ENCODE measurements around the gene CDH5. TPM values are rescaled to one million over a fixed set of nuclear protein-coding genes. Genes with fewer than 3 reads are reported as not detected.
A peak's percentile ranks its signal among the peaks of the same experiment; 100 is the strongest.
"Not testable (repeated sequence)": the region's sequence is repeated elsewhere in the genome, so short reads cannot be mapped to it uniquely, and the experiment has no call there.

Gene CDH5
- total RNA-seq (2014; rRNA removed; shearing (Covaris generic)), result not detected in 2 replicates

DNA sequence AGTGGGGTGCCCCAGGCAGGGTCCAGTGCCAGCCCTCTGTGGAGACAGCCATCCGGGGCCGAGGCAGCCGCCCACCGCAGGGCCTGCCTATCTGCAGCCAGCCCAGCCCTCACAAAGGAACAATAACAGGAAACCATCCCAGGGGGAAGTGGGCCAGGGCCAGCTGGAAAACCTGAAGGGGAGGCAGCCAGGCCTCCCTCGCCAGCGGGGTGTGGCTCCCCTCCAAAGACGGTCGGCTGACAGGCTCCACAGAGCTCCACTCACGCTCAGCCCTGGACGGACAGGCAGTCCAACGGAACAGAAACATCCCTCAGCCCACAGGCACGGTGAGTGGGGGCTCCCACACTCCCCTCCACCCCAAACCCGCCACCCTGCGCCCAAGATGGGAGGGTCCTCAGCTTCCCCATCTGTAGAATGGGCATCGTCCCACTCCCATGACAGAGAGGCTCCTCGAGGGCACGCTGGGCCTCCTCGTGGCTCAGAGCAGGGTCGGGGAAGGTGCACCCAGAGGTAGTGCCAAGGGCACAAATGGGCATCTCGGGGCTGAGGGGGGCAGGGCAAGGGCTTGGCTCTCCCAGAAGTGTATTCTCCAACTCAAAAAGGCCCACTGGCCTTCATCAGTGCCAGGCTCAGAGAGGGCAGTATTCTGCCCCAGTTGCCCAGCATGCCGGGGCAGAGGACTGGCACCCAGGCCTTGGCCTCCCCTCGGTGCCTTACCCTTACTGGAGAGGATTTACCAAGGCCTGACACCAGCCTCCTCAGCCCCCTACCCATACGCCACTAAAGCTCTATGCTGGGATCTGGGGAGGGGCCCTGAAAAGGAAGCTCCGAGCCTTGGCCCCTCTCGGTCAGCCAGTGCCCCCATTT lies at the start of gene CDH5:
TSS of gene CDH5 (plus strand) at position 259 of the 867 bp plus-strand sequence. CDS start 12,647 bp downstream, outside the sequence.
- H3K27me3 ChIP-seq (ENCODE audit: control insufficient read depth, insufficient read depth, low read length), result no peaks in the 10 kb centered on the region
- DNase-seq, result peak; percentile 57
- H3K36me3 ChIP-seq (replicated peaks; ENCODE audit: control insufficient read depth, insufficient read depth, low read length), result no peaks in the 10 kb centered on the region
- H3K4me3 ChIP-seq (ENCODE audit: insufficient read depth, low read depth, low read length), result no peak within 1 kb of the TSS

DNA sequence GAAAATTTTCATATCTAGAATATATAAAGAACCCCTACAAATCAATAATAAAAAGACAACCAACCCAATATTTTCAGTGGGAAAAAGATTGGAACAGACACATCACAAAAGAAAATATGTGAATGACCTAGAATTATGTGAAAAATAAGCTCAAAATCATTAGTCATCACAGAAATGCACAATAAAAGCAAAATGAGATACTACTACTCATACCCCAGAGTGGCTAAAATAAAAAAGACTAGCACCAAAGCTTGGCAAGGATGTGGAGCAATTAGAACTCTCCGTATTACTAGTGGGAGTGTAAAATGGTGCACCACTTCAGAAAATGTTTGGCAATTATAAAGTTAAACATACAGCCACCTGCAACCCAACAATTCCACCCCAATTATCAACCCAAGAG lies 48.0 kb upstream of the CDH5 start:
- Histone ChIP-seq H3K27me3 (ENCODE audit: control insufficient read depth, insufficient read depth, low read length) (no peaks in the 10 kb centered on the region), H3K36me3 (replicated peaks; ENCODE audit: control insufficient read depth, insufficient read depth, low read length) (no peaks in the 10 kb centered on the region), H3K4me3 (ENCODE audit: insufficient read depth, low read depth, low read length) (no peak overlapping the region)
- no peak for DNase-seq

DNA sequence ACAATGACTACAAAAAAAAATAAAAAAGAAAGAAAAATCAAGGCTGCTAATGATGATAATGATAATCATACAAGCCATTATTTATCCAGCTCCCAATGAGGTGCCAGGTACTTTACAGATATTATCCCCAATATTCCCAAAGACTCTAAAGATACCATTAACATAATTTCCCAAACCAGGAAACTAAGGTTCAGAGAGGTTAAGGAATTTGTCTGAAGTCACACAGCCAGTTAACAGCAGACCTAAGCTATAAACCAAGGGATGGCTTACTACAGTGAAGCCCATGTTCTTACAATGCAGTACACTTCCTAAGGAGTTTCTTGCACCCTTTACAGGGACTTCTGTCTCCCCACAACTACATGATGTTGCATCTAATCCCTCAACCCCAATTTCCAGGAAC lies 45.7 kb upstream of the CDH5 start:
- Histone ChIP-seq H3K27me3 (ENCODE audit: control insufficient read depth, insufficient read depth, low read length) (no peaks in the 10 kb centered on the region), H3K4me3 (ENCODE audit: insufficient read depth, low read depth, low read length) (no peak overlapping the region), H3K36me3 (replicated peaks; ENCODE audit: control insufficient read depth, insufficient read depth, low read length) (no peaks in the 10 kb centered on the region)
- DNase-seq, result no peak

- Histone ChIP-seq H3K27me3 (ENCODE audit: control insufficient read depth, insufficient read depth, low read length) (no peaks in the 10 kb centered on the region), H3K36me3 (replicated peaks; ENCODE audit: control insufficient read depth, insufficient read depth, low read length) (no peaks in the 10 kb centered on the region), H3K4me3 (ENCODE audit: insufficient read depth, low read depth, low read length) (no peak overlapping the region)
- no peak for DNase-seq
These were observed 44.3 kb upstream of the CDH5 start for GRCh38 chr16:66322174-66322573.

DNA sequence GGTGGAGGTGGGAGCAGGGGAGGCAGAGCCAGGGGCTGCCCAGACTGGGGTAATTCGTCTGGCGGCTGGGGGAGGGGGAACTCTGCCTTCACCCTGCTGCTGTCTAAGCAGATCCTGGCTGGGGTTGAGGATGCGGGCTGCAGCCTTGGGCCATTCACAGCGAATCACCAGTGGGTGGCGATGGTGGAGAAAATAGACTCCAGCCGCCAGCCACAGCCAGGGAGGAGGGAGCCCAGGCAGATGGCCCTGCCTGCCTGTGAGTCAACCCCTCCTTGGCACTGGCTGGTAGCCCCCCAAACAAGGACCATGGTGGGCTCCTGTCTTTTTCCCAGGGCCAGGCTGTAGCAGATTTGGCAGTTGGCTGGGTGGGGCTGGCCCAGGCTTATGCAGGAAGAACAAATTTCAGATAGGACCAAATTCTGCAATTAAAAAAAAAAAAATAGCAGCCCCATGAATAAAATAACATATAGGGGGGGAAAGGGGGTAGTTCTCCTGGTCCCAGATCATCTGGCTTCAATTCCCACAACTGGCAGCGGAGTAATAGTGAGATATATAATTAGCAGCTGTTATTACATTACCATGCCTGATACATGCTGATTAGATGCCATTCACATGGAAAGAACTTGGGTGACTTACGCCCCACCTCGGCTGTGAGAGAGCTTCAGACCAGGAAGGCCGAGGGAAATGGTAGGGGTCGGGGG lies 41.5 kb upstream of the CDH5 start:
- H3K4me3 ChIP-seq (ENCODE audit: insufficient read depth, low read depth, low read length), result no peak overlapping the region
- no peaks in the 10 kb centered on the region for H3K36me3 ChIP-seq (replicated peaks; ENCODE audit: control insufficient read depth, insufficient read depth, low read length)
- peak; percentile 88 for DNase-seq
- H3K27me3 ChIP-seq (ENCODE audit: control insufficient read depth, insufficient read depth, low read length), result no peaks in the 10 kb centered on the region

DNA sequence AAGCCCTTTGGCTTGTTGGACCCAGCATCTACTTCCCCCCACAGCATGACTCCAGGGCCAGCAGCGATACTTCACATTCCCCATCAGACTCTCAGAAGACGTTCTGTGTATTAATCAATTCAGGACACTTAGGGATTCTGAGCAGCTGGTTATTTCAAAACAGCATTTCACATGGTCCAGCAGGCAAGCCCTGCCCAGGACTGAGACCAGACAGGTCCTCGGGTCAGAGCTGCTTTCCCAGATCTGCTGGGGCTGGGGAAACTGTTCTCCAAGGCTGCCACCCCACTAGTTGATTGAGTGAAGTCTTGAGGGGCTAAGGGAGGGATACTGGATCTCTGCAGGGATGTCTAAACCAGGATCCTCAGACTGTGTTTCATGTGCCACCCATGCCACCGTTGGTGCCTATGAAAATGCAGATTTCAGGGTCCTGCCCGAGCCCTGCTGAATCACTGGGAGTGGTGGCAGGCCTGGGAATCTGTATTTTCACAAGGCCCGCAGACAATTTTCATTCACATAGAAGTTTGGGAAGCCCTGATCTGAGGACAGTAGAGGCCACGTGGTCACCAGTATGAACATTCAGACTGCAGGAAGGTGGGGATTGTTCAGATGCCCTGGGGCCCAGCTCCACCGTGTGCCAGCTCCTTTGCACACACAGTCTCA lies 40.6 kb upstream of the CDH5 start:
- H3K4me3 ChIP-seq (ENCODE audit: insufficient read depth, low read depth, low read length), result no peak overlapping the region
- no peaks in the 10 kb centered on the region for H3K36me3 ChIP-seq (replicated peaks; ENCODE audit: control insufficient read depth, insufficient read depth, low read length)
- DNase-seq, result peak; percentile 42
- H3K27me3 ChIP-seq (ENCODE audit: control insufficient read depth, insufficient read depth, low read length), result no peaks in the 10 kb centered on the region

DNA sequence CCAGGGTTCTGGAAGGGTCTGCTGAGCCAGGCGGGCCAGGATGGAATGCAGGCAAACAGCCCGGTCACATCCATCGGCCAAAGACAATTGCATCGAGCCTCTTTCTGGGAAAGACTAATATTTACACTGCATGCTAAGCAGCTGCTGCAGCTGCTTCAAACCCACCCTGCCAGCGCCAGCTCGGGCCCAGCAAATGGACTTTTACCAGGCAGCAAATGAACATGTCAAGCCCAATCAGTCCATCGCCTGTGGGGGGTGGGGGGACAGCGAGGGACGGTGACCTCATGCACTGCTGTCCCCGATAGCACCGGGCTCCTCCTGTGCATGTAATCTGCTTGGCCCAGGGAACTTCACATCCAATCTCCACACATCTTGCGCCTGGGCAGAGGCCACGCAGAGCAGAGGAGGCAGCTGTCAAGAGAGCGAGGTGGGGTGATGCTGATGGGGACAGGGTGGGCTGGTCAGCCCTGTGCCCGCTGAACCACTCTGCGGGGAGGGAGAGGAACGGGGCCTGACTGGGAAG lies 39.4 kb upstream of the CDH5 start:
- peak; percentile 34 for DNase-seq
- Histone ChIP-seq H3K27me3 (ENCODE audit: control insufficient read depth, insufficient read depth, low read length) (no peaks in the 10 kb centered on the region), H3K4me3 (ENCODE audit: insufficient read depth, low read depth, low read length) (no peak overlapping the region), H3K36me3 (replicated peaks; ENCODE audit: control insufficient read depth, insufficient read depth, low read length) (no peaks in the 10 kb centered on the region)

GRCh38 chr16:66328282-66328681 lies 38.2 kb upstream of the CDH5 start:
- Histone ChIP-seq H3K27me3 (ENCODE audit: control insufficient read depth, insufficient read depth, low read length) (no peaks in the 10 kb centered on the region), H3K4me3 (ENCODE audit: insufficient read depth, low read depth, low read length) (no peak overlapping the region), H3K36me3 (replicated peaks; ENCODE audit: control insufficient read depth, insufficient read depth, low read length) (no peaks in the 10 kb centered on the region)
- no peak for DNase-seq

- not testable (repeated sequence) for H3K36me3 ChIP-seq (replicated peaks; ENCODE audit: control insufficient read depth, insufficient read depth, low read length); H3K27me3 ChIP-seq (ENCODE audit: control insufficient read depth, insufficient read depth, low read length); H3K4me3 ChIP-seq (ENCODE audit: insufficient read depth, low read depth, low read length); DNase-seq
These were observed 35.0 kb upstream of the CDH5 start for GRCh38 chr16:66331464-66331863.

GRCh38 chr16:66332634-66333610 lies 33.6 kb upstream of the CDH5 start:
- Histone ChIP-seq H3K27me3 (ENCODE audit: control insufficient read depth, insufficient read depth, low read length) (no peaks in the 10 kb centered on the region), H3K4me3 (ENCODE audit: insufficient read depth, low read depth, low read length) (no peak overlapping the region), H3K36me3 (replicated peaks; ENCODE audit: control insufficient read depth, insufficient read depth, low read length) (no peaks in the 10 kb centered on the region; the same call in 1 of the 2 replicates)
- no peak for DNase-seq

DNA sequence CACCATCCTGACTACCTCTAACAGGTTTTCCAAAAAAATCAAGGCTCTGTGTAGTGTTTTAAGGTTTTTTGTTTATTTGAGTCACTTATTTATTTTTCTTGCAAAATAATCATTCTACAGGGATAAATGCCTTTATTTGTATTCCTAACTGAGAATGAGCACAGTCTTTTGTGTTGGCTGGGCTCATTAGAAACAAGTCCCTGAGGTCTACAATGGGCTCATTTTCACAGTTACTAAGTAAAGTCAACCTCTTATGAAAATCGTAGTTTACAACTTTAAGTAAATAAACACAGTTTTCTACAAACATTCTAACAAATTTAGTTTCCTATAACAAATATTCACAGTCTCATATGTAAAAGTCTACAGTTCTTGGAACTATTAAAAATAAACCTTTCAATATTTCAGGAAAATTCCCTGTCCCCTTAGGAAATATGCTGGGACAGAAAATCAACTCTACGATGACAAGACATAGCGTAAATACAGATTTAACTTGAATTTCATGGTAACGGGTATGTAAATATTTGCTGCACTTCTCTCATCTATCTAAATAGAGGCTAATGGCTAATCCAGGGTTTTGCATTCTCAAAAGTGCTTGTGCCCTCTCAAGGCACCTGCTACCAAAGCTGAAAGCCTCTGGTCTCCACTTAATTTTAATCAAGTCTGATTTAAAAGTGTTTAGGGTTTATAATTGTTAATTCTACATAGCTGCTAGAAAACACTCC lies 31.5 kb upstream of the CDH5 start:
- Histone ChIP-seq H3K4me3 (ENCODE audit: insufficient read depth, low read depth, low read length) (no peak overlapping the region), H3K36me3 (replicated peaks; ENCODE audit: control insufficient read depth, insufficient read depth, low read length) (no peaks in the 10 kb centered on the region; the same call in 1 of the 2 replicates), H3K27me3 (ENCODE audit: control insufficient read depth, insufficient read depth, low read length) (no peaks in the 10 kb centered on the region)
- no peak for DNase-seq

DNA sequence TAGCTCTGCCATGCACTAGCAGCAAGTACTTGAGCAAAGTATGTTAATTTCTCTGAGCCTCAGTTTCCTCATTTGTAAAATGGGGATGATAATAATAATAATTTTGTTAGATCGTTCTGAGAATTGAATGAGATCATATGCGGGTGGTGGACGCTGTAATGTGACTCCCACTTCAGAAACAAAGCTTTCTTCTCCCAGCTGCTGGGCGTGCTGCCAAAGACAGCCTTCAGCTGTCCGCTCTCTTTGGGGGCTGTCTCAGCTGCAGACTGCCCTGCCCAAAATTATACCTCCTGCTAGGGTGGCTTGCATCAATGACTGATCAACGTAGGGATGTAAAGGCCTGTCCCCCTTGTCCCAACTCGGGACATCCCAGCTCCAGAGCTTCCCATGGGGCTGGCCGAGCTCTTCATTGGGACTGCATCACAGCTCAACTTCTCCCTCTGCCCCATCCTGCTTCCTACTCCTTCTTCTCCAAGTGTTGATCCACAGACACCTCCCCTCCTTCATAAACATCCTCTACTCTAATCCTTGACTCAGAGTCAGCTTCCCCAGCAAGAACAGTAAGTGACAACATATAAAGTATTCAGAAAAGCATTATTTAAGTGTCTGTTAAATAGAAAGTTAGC lies 30.7 kb upstream of the CDH5 start:
- H3K4me3 ChIP-seq (ENCODE audit: insufficient read depth, low read depth, low read length), result no peak overlapping the region
- no peaks in the 10 kb centered on the region; the same call in 1 of the 2 replicates for H3K36me3 ChIP-seq (replicated peaks; ENCODE audit: control insufficient read depth, insufficient read depth, low read length)
- DNase-seq, result no peak
- no peaks in the 10 kb centered on the region for H3K27me3 ChIP-seq (ENCODE audit: control insufficient read depth, insufficient read depth, low read length)

Measured in H7 (cell line).